Activated naive CD8-positive, alpha-beta T cell treated with anti-CD3 and anti-CD28 coated beads, Interleukin-2, amount 50 U/mL, for 16 hours (primary cell): Measurements from ENCODE around the gene DNAAF3.
"Not testable (repeated sequence)": the region's sequence is repeated elsewhere in the genome, so short reads cannot be mapped to it uniquely, and the experiment has no call there.

Source experiments
- DNase-seq: peaks from one replicate; pipeline ENCODE4 v3.0.0-alpha.2; 2020; ENCODE audit warnings: low read depth, low spot score

The DNAAF3 gene

GRCh38 chr19:55175117-55175867, 8.9 kb upstream of the DNAAF3 start:
- no peak for DNase-seq

- DNase-seq, result no peak
Observed at GRCh38 chr19:55174425-55175116, 8.2 kb upstream of the DNAAF3 start.

GRCh38 chr19:55173714-55174409, 7.4 kb upstream of the DNAAF3 start:
- no peak for DNase-seq

- no peak for DNase-seq
Observed at GRCh38 chr19:55173186-55173713, 6.8 kb upstream of the DNAAF3 start.

DNA sequence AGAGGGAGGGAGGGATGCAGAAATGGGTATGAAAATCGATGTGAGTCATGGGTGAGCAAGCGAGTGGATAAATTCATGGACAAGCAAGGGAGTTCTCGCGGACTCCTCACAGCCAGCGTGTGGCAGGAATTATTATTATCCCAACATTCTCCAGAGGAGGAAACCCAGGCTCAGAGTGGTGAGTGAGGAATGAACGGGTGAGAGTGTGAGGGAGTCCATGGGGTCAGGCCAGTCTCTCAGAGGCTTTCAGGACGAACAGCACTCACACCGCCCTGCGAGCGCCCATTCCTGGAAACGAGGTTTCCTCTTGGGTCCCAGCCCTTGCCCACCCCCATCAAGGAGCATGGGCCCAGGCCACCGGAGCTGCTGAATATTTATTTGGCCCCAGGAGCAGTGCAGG, 6.3 kb upstream of the DNAAF3 start:
- DNase-seq, result no peak

DNA sequence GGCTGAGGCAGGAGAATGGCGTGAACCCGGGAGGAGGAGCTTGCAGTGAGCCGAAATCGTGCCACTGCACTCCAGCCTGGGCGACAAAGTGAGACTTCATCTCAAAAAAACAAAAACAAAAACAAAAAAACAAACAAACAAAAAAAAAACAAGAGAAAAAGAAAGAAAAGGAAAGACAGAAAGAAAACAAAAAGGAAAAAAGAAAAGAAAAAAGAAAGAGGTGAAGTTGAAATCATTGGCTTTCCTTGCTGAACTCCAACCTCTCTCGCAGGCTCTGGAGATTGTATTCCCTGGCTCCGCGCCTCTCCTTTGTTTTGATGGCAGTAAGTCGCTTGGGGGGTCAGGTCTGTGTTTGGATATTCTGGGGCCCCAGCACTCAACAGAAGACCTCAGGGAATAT, 5.9 kb upstream of the DNAAF3 start:
- DNase-seq, result not testable (repeated sequence)

- no peak for DNase-seq
Observed at GRCh38 chr19:55171440-55171839, 5.0 kb upstream of the DNAAF3 start.

- no peak for DNase-seq
Observed at GRCh38 chr19:55169136-55169535, 2.7 kb upstream of the DNAAF3 start.

- DNase-seq, result no peak
Observed at GRCh38 chr19:55165952-55166529, 372 bp downstream of the DNAAF3 start.

DNA sequence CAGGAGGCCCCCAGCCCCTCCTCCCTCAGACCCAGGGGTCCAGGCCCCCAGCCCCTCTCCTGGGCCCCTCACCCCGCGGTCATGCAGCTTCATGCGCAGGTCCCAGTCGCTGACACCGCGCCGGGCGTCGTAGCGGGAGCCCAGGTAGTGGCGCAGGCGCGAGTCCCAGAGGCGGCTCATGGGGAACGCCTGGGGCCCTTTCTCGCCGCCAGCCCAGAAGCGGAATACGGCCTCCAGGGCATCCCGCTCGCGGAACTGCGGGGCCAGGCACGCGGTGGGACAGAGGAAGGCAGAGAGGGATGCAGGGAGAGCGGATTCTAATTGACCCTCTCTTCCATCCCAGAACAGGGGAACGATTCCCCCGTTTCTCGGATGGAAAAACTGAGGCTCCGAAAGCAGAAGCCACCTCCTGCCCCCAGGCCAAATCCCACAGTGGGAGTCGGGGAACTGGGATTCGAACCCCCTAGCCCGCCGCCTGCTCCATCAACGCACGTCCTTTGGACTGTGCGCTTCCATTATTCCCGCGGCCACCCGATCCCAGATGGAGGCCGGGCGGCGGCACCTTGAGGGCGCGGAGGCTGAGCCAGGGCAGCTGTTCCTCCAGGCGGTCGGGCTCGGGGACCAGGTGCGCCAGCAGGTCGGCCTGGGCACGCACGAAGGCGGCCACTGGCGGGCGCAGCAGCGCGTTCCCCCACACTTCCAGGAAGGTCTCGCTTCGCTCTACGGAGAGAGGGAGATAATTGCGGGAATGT, 4.7 kb downstream of the DNAAF3 start:
- DNase-seq, result no peak

GRCh38 chr19:55160986-55161365, 5.4 kb downstream of the DNAAF3 start:
- no peak for DNase-seq

DNA sequence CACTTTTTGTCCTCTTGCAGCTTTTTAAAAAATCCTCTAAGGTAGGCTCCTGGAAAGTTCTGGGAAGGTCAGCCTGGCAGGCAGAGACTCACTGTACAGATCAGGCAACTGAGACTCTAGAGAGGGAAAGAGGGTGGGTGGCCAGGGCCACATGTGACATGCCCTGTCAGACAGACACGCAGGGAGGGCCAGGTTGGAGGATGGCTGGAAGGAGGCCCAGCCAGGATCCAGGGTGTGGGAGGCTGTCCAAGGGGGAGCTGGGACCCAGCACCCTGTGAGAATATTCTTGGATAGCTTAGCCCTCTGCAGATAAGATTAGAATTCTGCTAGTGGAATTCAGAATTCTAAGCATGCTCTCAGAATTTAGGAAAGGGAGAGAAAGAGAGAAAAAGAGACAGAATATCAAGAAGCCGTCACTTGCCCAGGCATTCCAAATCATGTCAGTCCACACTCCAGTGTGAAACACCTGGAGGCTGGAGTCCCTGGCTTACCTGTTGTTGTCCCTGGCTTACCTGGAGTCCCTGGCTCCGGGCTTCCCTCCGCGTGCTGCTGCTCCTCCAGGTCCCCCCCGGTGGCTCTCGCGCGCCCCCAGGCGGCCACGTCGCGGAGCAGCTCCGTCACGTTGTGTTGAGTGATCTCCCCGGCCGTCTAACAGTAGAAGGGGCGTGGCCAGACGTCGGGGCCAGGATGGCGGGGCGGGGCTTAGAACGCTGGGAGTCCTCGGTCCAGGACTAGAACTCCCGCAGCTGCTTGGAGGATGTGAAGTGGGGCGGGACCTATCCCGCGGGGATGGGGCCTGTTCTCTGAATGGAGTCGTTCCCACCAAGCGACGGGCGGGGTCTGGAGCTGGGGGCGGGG, 6.1 kb downstream of the DNAAF3 start:
- DNase-seq, result peak; percentile 75

DNA sequence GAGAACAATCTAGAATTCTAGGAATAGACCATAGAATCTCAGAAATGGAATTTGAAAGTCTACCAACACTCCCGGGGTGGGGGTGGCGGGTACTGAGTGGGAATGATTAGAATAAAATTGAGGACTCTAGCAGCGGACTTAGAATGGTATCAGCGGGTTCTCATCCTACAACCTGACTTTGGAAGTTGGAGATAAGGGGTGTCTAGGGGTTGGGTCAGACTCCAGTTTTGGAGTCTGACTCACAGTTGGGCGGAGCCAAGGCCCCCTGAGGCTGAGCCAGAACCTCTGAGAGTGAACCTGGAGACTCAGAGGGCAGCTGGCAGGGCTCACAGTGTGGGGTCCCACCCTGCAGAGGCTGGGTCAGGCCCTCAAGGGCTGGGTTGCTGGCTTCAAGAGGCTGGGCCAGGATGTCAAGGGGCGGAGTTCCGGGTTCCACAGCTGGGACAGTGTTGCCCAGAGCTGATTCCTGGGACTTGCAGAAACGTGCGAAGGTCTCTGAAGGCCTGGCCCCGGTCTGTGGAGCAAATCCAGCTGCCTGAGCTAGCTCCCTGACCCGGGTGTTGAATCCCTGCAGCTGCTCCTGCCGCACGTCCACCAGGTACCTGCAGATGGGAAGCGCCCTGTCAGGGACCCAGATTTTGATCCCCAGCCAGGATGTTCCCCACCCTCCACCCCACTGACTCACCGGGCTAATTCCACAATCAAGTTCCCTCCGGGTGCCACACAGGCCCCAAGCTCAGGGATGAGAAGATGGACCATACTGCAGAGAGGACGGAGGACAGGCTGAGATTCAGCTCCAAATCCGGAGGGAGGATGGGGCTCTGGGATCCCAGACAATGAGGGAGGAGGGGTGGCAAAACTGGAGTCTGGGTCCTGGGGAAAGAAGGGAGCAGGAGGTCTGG, 7.3 kb downstream of the DNAAF3 start:
- no peak for DNase-seq

DNA sequence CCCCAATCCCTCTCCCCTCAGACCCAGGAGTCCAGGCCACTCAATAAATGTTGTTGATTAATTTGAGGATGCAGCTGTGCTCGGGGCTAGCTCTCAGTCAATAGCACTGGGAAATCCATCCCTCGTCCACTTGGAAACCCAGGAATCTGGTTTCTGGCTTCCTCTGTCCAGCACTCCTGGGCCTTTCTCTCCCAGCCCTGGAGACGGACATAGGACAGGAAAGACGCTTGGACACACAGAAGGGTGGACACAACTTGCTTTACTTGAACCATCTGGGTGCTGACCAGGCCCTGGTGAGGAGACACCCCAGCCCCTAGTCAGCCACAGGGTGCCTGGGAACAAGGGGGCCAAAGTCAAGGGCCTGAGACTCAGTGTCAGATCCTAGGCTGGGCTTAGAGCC, 8.0 kb downstream of the DNAAF3 start:
- no peak for DNase-seq

GRCh38 chr19:55157064-55157908, 9.1 kb downstream of the DNAAF3 start, which contains the start of gene TNNI3:
TNNI3 (minus strand) TSS chr19:55157732; CDS start chr19:55157589, 143 bp downstream.
- DNase-seq, result no peak

DNA sequence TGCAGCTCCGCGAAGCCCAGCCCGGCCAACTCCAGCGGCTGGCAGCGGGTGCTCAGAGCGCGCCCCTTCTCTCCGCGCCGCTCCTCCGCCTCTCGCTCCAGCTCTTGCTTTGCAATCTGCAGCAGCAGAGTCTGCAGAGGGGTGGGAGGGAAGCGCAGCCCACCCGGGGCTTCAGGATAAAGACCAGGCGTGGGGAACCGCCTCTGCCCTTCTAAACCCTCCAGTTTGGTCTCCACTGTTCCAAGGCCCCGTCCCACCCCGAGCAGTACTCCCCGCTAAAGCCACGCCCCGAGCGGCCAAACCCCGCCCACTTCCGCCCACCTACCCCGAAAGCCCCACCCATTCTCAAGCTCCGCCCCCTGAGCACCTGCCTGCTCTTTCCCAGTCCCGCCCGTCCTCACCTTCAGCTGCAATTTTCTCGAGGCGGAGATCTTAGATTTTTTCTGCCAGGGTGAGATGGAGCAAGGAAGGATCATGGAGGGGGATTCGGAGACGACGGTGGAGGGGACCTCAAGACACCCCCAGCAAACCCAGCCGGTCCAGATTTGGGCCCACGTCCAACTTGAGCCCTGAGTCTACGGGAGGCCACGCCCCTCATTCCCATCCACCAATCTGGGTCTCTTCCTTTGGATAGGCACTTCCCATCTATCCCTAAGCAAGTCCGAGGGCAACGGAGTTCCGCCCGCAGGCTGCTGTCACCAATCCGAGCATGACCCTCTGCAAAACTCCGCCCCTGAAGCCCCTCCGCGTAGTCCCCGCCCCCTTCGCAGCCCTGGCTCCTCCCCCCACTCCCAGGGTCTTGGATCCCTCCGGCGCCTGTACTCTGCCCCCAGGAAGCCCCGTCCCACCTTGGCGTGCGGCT, 10.0 kb downstream of the DNAAF3 start:
- no peak for DNase-seq

DNA sequence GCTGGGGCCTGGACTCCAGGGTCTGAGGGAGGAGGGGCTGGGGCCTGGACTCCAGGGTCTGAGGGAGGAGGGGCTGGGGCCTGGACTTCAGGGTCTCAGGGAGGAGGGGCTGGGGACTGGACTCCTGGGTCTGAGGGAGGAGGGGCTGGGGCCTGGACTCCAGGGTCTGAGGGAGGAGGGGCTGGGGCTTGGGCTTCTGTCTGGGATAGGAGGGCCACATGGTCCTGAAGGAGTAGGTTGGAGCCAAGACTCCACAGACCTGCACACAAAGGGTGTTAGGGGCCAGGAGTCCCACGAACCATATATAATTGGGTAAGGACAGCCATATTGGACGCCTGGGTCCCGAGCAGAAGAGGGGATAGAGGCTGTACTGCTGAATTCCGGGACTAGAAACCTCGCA, 10.6 kb downstream of the DNAAF3 start:
- DNase-seq, result not testable (repeated sequence)
